GM19240 (cell line): ENCODE results near the gene CXorf38.
A peak's percentile ranks its signal among the peaks of the same experiment; 100 is the strongest.

Source experiments
- DNase-seq: peaks from one replicate; pipeline ENCODE4 v3.0.0; 2011; ENCODE audit warnings: low spot score; ENCODE audit not compliant: insufficient read length

Gene CXorf38

GRCh38 chrX:40647307-40648197 lies at the start of gene CXorf38:
Gene CXorf38 (minus strand): TSS chrX:40647561. CDS start chrX:40647520, 41 bp downstream.
- peak; percentile 66 for DNase-seq

- DNase-seq: no peak
Measured at GRCh38 chrX:40694802-40695201, 47.4 kb upstream of the CXorf38 start.

- DNase-seq: no peak
Measured at GRCh38 chrX:40688929-40689328, 41.6 kb upstream of the CXorf38 start.

- no peak for DNase-seq
Measured at GRCh38 chrX:40687169-40687568, 39.8 kb upstream of the CXorf38 start.

- DNase-seq: no peak
Measured at GRCh38 chrX:40685362-40685918, 38.1 kb upstream of the CXorf38 start.

GRCh38 chrX:40684092-40684491 lies 36.7 kb upstream of the CXorf38 start:
- DNase-seq: no peak

GRCh38 chrX:40683245-40683644 lies 35.9 kb upstream of the CXorf38 start:
- no peak for DNase-seq

GRCh38 chrX:40671126-40671525 lies 23.8 kb upstream of the CXorf38 start:
- no peak for DNase-seq

GRCh38 chrX:40663880-40664630 lies 16.7 kb upstream of the CXorf38 start:
- no peak for DNase-seq

GRCh38 chrX:40663078-40663740 lies 15.8 kb upstream of the CXorf38 start:
- no peak for DNase-seq

- DNase-seq: no peak
Measured at GRCh38 chrX:40661489-40661888, 14.1 kb upstream of the CXorf38 start.

- DNase-seq: no peak
Measured at GRCh38 chrX:40660381-40660780, 13.0 kb upstream of the CXorf38 start.

GRCh38 chrX:40653535-40653934 lies 6.2 kb upstream of the CXorf38 start:
- DNase-seq: no peak

- DNase-seq: no peak
Measured at GRCh38 chrX:40652664-40653063, 5.3 kb upstream of the CXorf38 start.

- no peak for DNase-seq
Measured at GRCh38 chrX:40651620-40652223, 4.4 kb upstream of the CXorf38 start.

- DNase-seq: no peak
Measured at GRCh38 chrX:40646489-40647306, 663 bp downstream of the CXorf38 start.

- peak; percentile 37 for DNase-seq
Measured at GRCh38 chrX:40644821-40645358, 2.5 kb downstream of the CXorf38 start.

- no peak for DNase-seq
Measured at GRCh38 chrX:40644176-40644575, 3.2 kb downstream of the CXorf38 start.

GRCh38 chrX:40637687-40638086 lies 9.7 kb downstream of the CXorf38 start:
- no peak for DNase-seq

GRCh38 chrX:40632199-40632598 lies 15.2 kb downstream of the CXorf38 start:
- DNase-seq: no peak
